GM21529 (cell line): ENCODE data around the gene DNAJC11.
"Not testable (repeated sequence)": the region's sequence is repeated elsewhere in the genome, so short reads cannot be mapped to it uniquely, and the experiment has no call there.

Experiments used
- ATAC-seq: cut with Tn5 transposase; IDR thresholded peaks from one replicate; pipeline ENCODE4 v1.9.1; 2021; ENCODE audit not compliant: unreplicated experiment

Gene DNAJC11

GRCh38 chr1:6699915-6700314 is 1.7 kb downstream of the DNAJC11 start:
- not testable (repeated sequence) for ATAC-seq

DNA sequence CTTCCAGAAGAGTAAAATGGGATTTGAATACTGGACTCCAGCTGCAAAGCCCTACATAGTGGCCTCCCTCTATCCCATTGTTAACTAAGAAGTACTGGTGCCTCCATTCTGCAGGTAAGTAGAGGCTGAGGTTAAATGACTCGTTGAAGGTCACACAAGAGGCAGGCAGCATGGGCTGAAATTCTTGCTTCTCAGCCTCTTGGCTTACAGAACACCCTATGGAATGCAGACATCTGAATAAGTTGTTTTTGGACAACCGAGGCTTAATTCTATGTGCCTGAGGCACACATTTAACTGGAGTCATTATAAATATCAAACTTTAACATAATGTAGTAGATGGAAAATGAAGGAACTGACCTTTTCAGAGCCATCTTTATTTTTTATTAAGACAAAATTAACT is 5.7 kb downstream of the DNAJC11 start:
- ATAC-seq = no peak

- no peak for ATAC-seq
These were observed 7.4 kb downstream of the DNAJC11 start for GRCh38 chr1:6694121-6694713.

DNA sequence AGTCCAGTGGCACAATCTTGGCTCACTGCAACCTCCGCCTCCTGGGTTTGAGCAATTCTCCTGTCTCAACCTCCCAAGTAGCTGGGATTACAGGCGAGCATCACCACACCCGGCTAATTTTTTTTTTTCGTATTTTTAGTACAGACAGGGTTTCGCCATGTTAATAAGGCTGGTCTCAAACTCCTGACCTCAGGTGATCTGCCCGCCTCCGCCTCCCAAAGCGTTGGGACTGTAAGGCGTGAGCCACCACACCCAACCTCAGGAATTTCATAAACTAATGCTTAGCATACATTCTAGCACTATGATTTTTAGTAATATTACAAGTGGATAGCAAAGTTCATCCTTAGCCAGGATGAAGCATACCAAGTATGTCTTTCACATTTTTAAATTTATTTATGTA is 8.7 kb downstream of the DNAJC11 start:
- ATAC-seq = no peak

DNA sequence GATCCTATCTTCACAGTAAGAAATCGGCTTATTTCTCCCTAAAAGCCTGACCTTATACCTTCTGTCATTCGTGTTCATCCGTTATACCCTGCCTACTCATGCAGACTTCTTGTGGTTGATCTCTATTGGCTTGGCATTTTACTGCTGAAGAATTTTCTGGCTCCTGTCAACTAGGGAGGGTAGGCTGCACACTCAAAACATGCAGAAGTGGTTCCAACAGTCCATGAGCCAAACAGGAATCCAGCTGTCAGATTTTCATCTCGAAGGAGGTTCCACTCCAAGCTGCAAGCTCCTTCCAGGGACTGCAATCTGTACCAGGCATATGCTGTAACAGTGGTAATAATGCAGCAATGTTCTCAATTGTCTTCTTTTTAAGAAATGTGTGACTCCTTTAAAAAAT is 10.1 kb downstream of the DNAJC11 start:
- no peak for ATAC-seq

- no peak for ATAC-seq
These were observed 11.4 kb downstream of the DNAJC11 start for GRCh38 chr1:6690186-6690585.

GRCh38 chr1:6688757-6689156 is 12.9 kb downstream of the DNAJC11 start:
- ATAC-seq = no peak

- ATAC-seq = no peak
These were observed 13.6 kb downstream of the DNAJC11 start for GRCh38 chr1:6688001-6688400.

DNA sequence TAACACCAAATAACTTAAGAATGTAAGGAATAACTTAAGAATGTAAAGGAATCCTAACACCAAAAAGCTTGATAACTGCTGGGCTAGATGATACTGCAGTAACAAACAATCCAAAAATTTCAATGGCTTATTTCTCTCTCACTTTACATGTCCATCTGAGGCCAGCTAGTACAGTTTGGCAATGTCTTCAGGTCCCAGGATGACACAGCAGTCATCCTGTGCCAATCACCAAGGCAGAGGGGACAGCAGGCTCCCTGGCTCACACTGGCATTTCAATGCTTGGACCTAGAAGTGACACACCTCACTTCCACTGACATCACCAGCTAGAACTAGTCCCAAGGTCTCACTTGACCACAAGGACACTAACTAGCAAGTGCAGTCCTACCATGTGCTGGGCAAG is 15.3 kb downstream of the DNAJC11 start:
- no peak for ATAC-seq

GRCh38 chr1:6685381-6685780 is 16.2 kb downstream of the DNAJC11 start:
- no peak for ATAC-seq

GRCh38 chr1:6683434-6683833 is 18.2 kb downstream of the DNAJC11 start:
- ATAC-seq = no peak

- ATAC-seq = no peak
These were observed 25.7 kb downstream of the DNAJC11 start for GRCh38 chr1:6675941-6676340.

DNA sequence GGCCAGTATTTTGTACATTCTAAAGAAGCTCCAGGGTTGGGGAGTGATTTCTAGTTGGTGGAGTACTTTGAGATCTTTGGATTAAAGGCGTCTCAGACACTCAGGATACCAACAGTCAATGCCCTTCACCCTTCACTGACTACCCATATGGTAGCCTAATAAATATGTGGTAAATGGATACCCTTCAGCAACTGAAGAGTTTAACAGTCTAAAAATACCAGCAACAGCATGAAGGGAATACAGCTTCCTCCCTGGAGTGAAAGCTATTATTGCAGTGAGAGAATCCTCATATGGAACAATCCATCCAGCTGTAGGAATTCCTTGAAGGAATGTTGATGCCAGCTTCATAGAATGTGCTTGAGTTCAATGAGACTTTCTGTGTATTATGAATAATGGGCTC is 26.8 kb downstream of the DNAJC11 start:
- ATAC-seq = no peak

- ATAC-seq = no peak
These were observed 27.7 kb downstream of the DNAJC11 start for GRCh38 chr1:6673816-6674398.

GRCh38 chr1:6672558-6672957 is 29.1 kb downstream of the DNAJC11 start:
- ATAC-seq = no peak

- no peak for ATAC-seq
These were observed 33.1 kb downstream of the DNAJC11 start for GRCh38 chr1:6668503-6668902.

DNA sequence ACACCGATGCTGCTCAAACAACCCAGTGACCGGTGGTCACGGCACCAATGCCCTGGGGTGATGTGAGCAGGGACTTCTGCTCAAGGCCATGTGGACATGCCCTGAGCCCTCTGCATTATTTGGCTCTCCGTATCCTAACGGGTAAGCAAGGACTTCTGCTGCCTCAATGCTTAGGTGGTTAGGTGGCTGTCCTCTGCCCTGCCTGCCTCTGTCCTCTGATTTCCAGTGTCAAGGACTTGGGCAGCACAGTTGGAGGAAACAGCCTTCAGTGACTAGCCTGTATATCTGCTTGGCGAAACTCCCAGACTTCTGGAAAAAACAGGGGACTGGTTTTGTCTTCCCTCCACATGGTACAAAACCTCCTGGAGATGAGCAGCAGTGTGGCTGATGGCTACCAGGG is 34.5 kb downstream of the DNAJC11 start:
- no peak for ATAC-seq

- ATAC-seq = no peak
These were observed 34.9 kb downstream of the DNAJC11 start for GRCh38 chr1:6666696-6667095.

- ATAC-seq = not testable (repeated sequence)
These were observed 39.1 kb downstream of the DNAJC11 start for GRCh38 chr1:6662468-6662867.

- ATAC-seq = no peak
These were observed 41.1 kb downstream of the DNAJC11 start for GRCh38 chr1:6660415-6661049.

DNA sequence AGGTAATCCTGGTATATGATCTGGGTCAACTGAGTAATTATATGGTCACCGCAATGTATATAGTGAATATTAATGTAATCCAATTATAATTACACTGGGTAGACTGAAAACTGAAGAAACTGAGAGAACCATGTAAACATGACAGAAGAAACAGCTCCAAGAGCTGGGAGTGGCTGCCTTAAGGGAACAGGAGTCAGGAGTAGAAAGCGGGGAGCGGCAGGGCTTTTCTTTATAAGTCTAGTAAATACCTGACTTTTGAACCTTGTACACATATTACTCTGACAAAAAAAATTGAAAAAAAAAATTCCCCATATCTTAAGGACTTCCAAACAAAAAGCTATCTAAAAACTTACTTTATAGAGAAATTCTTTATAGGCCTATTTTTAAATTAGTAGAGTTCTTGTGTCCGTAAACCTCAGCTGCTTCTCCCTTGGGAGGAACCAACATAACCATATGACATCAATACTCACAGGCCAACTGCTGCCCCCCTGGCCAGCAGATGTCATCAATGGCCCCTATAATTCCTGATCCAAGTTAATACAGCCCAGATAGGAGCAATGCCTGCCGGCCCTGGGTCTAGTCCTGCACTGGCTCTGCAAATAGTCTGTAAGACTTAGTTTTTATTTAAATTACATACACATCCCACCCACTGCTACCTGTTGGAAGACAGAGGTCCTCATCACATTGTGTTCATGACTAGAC is 43.1 kb downstream of the DNAJC11 start:
- no peak for ATAC-seq

- no peak for ATAC-seq
These were observed 44.5 kb downstream of the DNAJC11 start for GRCh38 chr1:6657138-6657537.
